ENCODE data around the gene CACNA1D. TPM values are rescaled to one million over a fixed set of nuclear protein-coding genes. Genes with fewer than 3 reads are reported as not detected.
"Not testable (repeated sequence)": the region's sequence is repeated elsewhere in the genome, so short reads cannot be mapped to it uniquely, and the experiment has no call there.

Gene CACNA1D
- total RNA-seq, 2 experiments from 2014 or later, result 0.13 to 0.17 TPM

DNA sequence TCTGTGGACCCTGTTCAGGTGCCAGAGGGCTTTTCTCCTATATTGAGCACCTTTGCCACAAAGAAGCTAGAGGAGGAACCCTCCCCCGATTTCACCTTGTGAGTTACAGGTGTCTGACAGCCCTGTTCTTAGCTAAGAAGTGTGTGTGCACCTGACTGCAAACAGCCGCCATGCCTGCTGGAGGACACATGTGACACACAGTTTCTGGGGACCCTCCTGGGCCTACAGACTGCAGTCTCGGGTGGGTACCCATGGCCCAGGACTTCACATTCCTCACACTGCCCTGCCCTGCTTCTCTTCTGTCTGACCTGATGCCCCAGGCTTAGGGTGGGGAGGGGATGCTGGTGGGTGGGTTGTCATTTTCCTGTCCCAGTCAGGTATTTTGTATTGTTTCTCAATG, 140.6 kb downstream of the CACNA1D start:
- CTCF ChIA-PET, result no interaction called here
- POLR2A ChIA-PET, result no interaction called here

- POLR2A ChIA-PET, CTCF ChIA-PET: not testable (repeated sequence)
Measured at GRCh38 chr3:53638806-53639205, 144.4 kb downstream of the CACNA1D start.

DNA sequence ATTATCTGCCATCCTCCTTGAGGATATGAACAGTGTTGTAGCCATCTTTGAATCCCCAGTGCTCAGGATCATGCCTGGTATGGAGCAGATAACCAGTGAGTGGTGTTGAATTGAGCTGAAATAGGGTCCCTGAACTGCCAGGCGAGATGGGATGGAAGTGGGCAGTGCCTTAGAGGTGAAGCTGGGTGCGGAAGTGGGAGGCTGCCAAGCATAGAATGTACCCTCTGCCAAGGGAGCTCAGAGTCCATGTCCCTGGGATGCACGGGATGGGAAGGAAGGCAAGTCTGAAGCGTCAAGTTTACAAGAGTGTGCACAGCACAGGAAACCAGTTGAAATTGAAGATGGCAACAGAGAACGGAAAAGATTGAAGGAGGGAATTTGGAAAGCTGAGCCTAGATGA, 147.0 kb downstream of the CACNA1D start:
- ChIA-PET POLR2A (no interaction called here), CTCF (interaction anchor here (1.3 kb wide), 1 partner anchor 128 kb away, joined by 3 read pairs; no protein-coding TSS in a partner anchor)

DNA sequence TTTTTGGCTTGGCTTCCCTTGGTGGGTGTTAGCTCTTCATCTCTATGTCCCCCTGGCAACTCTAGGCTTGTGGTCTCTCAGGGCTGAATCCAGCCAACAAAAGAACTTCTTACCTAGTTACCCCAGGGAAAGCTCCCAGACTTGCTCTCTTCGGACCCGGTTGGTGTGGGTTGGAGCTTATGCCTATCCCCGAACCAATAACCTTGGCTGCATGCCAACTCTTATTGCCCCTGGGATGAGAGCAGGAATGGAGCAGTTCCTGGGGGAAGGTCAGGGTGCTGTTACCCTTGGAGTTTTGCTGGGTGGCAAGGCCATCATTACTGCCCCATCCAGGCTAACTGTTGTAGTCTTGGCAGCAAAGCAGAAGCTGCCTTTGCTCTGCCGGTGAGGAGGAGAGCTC, 147.8 kb downstream of the CACNA1D start:
- POLR2A ChIA-PET, result no interaction called here
- CTCF ChIA-PET, result no interaction called here

DNA sequence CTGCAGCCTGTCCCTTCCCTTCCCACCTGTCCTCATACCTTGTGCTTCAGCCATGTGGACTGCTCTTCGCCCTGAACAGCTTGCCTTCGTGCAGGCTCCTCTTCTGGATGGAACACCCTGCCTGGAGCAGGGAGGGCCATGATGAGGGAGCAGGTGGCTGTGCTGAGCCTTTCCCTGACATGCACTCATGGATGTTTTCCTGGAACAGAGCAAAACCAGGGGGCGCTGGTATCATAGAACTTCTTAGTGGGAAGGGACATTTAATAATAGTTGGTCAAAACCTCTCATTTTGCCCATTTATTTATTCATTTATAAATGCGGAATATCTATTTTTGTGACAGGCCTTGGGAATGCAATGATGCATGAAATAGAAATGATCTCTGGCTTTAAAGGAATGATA, 149.3 kb downstream of the CACNA1D start:
- CTCF ChIA-PET, result no interaction called here
- POLR2A ChIA-PET, result no interaction called here

- ChIA-PET CTCF (no interaction called here), POLR2A (no interaction called here)
Measured at GRCh38 chr3:53645754-53646153, 151.3 kb downstream of the CACNA1D start.

DNA sequence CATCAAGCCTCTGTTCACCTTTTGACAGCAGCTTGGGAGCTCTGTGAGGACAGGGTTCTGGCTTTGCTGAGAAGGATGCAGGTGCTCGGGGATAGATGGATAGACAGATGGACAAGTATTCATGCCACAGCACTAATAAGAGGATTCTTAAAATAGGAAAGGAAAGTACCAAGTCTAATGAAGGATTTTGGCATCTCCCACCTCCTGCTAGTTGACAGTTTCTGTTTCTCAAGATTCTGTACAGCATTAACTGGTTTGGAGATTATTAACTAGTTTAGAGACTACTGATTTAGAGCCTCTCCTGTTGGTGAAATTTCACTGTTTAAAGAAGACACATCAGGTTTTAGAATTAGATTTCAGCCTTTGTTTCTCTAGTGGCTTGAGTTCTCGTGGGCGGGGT, 152.3 kb downstream of the CACNA1D start:
- ChIA-PET POLR2A (no interaction called here), CTCF (no interaction called here)

- POLR2A ChIA-PET, result no interaction called here
- CTCF ChIA-PET, result no interaction called here
Measured at GRCh38 chr3:53649816-53650215, 155.4 kb downstream of the CACNA1D start.

- POLR2A ChIA-PET, result no interaction called here
- CTCF ChIA-PET, result no interaction called here
Measured at GRCh38 chr3:53650424-53650823, 156.0 kb downstream of the CACNA1D start.

GRCh38 chr3:53650928-53651661, 156.7 kb downstream of the CACNA1D start:
- ChIA-PET CTCF (no interaction called here), POLR2A (no interaction called here)

- ChIA-PET POLR2A (no interaction called here), CTCF (no interaction called here)
Measured at GRCh38 chr3:53651927-53652326, 157.5 kb downstream of the CACNA1D start.

DNA sequence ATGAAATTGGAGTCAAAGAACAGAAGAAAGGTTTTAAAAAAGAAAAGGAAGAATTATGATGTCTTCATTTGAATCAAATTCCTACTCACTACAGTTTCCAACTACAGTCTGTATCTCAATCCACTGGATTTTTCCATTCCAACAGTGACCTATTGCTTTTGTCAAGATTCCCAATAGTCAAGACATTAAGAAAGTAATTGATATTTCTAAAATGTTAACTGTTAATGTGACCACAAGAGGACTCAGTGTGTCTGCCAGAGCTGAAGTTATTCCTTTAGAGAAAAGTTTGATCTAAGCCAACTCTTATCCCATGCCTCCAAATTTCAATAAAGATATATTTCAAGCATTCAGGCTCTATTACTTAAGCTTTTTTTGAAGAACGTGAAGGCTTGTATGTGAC, 163.2 kb downstream of the CACNA1D start:
- CTCF ChIA-PET, result interaction anchor here (1.1 kb wide), 1 partner anchor 12 kb away, joined by 3 read pairs; no protein-coding TSS in a partner anchor
- POLR2A ChIA-PET, result no interaction called here

DNA sequence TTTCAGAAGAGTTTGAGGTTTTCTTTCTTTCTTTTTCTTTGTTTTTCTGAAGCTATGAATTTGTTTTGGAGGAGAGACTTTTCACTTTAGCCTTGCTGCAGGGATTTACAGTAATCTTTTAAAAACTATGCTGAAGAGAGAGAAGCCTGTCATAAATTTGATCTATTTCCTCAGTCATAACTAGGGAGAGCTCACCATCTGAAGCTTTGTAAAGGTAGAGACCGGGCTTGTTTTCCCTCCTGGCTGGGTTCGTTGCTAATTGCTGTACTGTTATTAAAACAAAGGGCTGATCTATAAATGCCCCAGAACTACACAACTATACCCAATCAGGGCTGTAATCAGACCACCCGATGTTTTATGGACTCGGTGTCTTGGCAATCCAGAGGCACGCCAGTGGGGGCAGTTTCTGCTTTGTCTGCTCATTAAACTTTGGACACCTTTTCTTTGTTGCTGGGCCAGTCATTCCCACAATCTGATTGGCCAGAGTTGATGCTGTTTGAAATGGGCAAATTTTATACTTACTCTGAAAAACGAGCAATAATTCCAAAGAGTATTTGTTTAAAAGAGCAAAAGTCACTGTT, 164.3 kb downstream of the CACNA1D start:
- POLR2A ChIA-PET, result no interaction called here
- CTCF ChIA-PET, result interaction anchor here (1.1 kb wide), 1 partner anchor 11 kb away, joined by 3 read pairs; no protein-coding TSS in a partner anchor

- CTCF ChIA-PET, result no interaction called here
- POLR2A ChIA-PET, result no interaction called here
Measured at GRCh38 chr3:53659996-53660395, 165.6 kb downstream of the CACNA1D start.

- ChIA-PET POLR2A (no interaction called here), CTCF (no interaction called here)
Measured at GRCh38 chr3:53661480-53661879, 167.1 kb downstream of the CACNA1D start.

DNA sequence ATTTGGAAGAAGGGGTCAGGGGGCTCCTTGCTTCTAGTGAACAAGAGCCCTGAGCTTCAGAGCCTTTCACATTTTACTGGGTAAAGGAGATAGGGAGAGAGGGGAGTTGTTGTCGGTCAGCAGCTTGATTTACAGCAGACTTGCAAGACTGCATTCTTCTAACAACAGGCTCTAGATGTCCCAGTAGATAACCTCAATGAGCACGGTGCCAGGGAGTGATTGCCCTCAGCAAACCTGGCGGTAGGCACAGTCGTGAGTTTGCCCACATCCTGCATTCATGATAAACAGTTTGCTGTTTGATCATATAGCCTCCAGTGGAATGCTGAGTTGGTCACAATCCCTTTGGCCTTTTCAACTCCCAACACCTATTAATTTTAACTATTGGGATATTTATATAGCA, 170.4 kb downstream of the CACNA1D start:
- POLR2A ChIA-PET, CTCF ChIA-PET: not testable (repeated sequence)

- POLR2A ChIA-PET, result no interaction called here
- CTCF ChIA-PET, result no interaction called here
Measured at GRCh38 chr3:53665608-53666425, 171.4 kb downstream of the CACNA1D start.

- POLR2A ChIA-PET, result no interaction called here
- CTCF ChIA-PET, result no interaction called here
Measured at GRCh38 chr3:53668872-53669271, 174.5 kb downstream of the CACNA1D start.

DNA sequence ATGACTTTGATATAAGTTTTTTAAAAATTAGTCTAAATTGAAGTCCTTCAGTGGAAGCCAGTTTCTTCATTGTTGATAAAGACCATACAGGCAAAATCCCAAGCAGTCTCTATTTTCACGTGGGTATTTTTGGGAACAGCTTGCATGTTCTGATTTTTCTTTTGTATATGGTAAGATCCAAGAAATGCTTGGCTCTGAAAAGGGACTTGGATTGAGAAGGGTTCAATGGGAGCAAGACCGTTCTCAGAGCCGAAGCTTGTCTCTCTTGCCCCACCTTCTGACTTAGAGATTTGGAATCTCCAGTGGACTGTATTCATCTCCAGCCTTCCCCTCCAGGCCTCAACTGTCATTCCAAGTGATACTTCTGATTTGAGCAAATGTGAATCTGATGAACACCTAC, 176.3 kb downstream of the CACNA1D start:
- POLR2A ChIA-PET, result no interaction called here
- CTCF ChIA-PET, result no interaction called here

- ChIA-PET POLR2A (no interaction called here), CTCF (no interaction called here)
Measured at GRCh38 chr3:53671192-53671960, 177.0 kb downstream of the CACNA1D start.

DNA sequence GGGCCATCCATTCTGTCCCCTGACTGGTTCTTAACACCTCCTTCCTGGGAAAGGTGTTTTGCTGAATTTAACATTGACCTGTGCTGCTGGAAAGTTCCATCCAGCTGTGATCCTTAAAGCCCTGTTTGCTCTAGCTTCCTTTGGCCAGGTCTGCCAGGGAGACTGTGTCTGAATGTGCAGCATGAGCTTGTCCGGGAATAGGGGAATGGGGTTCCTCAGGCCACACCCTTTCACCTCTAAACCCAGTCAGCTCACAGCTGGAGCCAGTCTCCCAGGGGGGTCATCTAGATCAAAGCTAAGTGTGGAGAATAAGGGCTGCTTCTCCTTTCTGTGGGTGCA, 177.5 kb downstream of the CACNA1D start:
- ChIA-PET POLR2A (no interaction called here), CTCF (no interaction called here)

Measured in activated CD8-positive, alpha-beta memory T cell treated with anti-CD3 and anti-CD28 coated beads for 36 hours (primary cell).